ENCODE measurements around the gene PIGH.
"Not testable (repeated sequence)": the region's sequence is repeated elsewhere in the genome, so short reads cannot be mapped to it uniquely, and the experiment has no call there.

The PIGH gene

DNA sequence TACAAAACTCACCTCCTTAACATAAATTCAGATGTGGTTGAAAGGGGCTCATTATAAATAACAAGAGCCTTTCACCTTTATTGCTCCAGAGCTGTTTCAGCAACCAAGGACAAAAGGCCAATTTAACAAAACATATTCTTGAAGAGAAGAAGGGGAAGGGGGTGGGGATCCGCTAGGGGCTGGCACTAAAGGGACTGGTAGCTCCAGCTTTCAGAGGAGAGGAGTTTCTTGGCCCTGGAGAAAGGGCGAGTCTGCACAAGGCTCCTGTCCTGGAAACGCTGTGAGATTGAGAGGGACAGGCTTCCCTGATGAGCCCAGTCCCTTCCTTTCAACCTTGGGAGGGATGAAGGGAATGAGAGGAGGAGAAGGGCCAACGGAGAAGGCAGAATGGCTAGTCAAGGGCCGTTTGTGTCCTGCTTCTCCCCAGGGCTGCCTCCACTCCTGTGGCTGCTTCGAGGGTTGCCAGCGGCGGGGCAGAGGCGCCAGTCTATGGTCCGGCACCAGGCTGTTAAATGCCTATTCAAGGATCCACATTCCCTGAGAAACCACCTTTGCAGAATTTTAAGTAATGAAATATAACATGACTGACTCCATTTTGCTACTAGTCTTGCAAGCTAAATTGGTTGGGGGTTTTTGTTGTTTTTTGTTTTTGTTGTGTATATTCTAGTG is 9.7 kb upstream of the PIGH start:
- Histone ChIP-seq H3K79me2 (ENCODE audit: control insufficient read depth, insufficient read depth, low read length, unreplicated experiment) (no peaks in the 10 kb centered on the region), H3K4me3 (ENCODE audit: low read depth, low read length) (no peak overlapping the region), H2AFZ (ENCODE audit: low read length, unreplicated experiment) (no peak overlapping the region), H3K36me3 (ENCODE audit: insufficient read depth, low read length) (no peaks in the 10 kb centered on the region), H3K27ac (ENCODE audit: low read depth, low read length) (no peak overlapping the region), H3K27me3 (ENCODE audit: insufficient read depth, low read length) (0 out of 2 replicates have a peak, but pooled peaks cover 8% of the 10 kb centered on the region), H3K4me1 (ENCODE audit: control insufficient read depth, insufficient read depth, low read length, unreplicated experiment) (no peaks in the 10 kb centered on the region)

- Histone ChIP-seq H3K4me3 (ENCODE audit: low read depth, low read length) (no peak overlapping the region), H3K79me2 (ENCODE audit: control insufficient read depth, insufficient read depth, low read length, unreplicated experiment) (no peaks in the 10 kb centered on the region), H2AFZ (ENCODE audit: low read length, unreplicated experiment) (no peak overlapping the region), H3K36me3 (ENCODE audit: insufficient read depth, low read length) (no peaks in the 10 kb centered on the region), H3K27me3 (ENCODE audit: insufficient read depth, low read length) (0 out of 2 replicates have a peak, but pooled peaks cover 8% of the 10 kb centered on the region), H3K27ac (ENCODE audit: low read depth, low read length) (no peak overlapping the region), H3K4me1 (ENCODE audit: control insufficient read depth, insufficient read depth, low read length, unreplicated experiment) (no peaks in the 10 kb centered on the region)
These were observed 7.6 kb upstream of the PIGH start for GRCh38 chr14:67607646-67608045.

GRCh38 chr14:67602995-67603545 is 3.0 kb upstream of the PIGH start:
- Histone ChIP-seq H3K27me3 (ENCODE audit: insufficient read depth, low read length) (no peaks in the 10 kb centered on the region), H2AFZ (ENCODE audit: low read length, unreplicated experiment) (no peak overlapping the region), H3K36me3 (ENCODE audit: insufficient read depth, low read length) (no peaks in the 10 kb centered on the region), H3K4me1 (ENCODE audit: control insufficient read depth, insufficient read depth, low read length, unreplicated experiment) (no peaks in the 10 kb centered on the region), H3K27ac (ENCODE audit: low read depth, low read length) (no peak overlapping the region), H3K79me2 (ENCODE audit: control insufficient read depth, insufficient read depth, low read length, unreplicated experiment) (no peaks in the 10 kb centered on the region), H3K4me3 (ENCODE audit: low read depth, low read length) (no peak overlapping the region)

DNA sequence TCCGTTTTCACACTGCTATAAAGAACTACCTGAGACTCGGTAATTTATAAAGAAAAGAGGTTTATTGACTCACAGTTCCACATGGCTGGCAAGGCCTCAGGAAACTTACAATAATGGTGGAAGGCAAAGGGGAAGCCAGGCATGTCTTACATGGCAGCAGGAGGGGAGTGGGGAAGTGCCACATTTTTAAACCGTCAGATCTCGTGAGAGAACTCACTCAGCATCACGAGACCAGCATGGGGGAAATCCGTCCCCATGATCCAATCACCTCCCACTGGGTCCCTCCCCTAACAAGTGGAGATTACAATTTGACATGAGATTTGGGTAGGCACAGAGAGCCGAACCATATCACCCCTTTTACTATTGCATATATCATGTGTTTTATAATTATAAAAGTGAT is 2.0 kb upstream of the PIGH start:
- H3K79me2 ChIP-seq (ENCODE audit: control insufficient read depth, insufficient read depth, low read length, unreplicated experiment), result no peaks in the 10 kb centered on the region
- no peaks in the 10 kb centered on the region for H3K36me3 ChIP-seq (ENCODE audit: insufficient read depth, low read length)
- H3K4me1 ChIP-seq (ENCODE audit: control insufficient read depth, insufficient read depth, low read length, unreplicated experiment), result no peaks in the 10 kb centered on the region
- no peaks in the 10 kb centered on the region for H3K27me3 ChIP-seq (ENCODE audit: insufficient read depth, low read length)
- H3K4me3 ChIP-seq (ENCODE audit: low read depth, low read length), result no peak overlapping the region
- no peak overlapping the region for H2AFZ ChIP-seq (ENCODE audit: low read length, unreplicated experiment)
- H3K27ac ChIP-seq (ENCODE audit: low read depth, low read length), result no peak overlapping the region

DNA sequence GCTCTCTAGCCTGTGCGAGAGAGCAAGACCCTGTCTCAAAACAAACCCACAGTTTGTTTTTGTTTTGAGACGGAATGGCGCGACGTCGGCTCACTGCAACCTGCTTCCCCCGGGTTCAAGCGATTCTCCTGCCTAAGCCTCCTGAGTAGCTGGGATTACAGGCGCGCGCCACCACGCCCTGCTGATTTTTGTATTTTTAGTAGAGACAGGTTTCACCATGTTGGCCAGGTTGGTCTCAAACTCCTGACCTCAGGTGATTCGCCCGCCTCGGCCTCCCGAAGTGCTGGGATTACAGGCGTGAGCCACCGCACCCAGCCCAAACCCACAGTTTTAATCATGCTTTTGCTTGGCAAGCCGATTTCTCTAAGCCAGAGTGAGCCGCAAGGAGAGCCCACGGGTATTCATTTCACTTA is 500 bp upstream of the PIGH start:
- not testable (repeated sequence) for H3K79me2 ChIP-seq (ENCODE audit: control insufficient read depth, insufficient read depth, low read length, unreplicated experiment); H3K27me3 ChIP-seq (ENCODE audit: insufficient read depth, low read length); H3K36me3 ChIP-seq (ENCODE audit: insufficient read depth, low read length); H3K4me1 ChIP-seq (ENCODE audit: control insufficient read depth, insufficient read depth, low read length, unreplicated experiment)
- peak overlapping the region; percentile 97 for H3K4me3 ChIP-seq (ENCODE audit: low read depth, low read length)
- H3K27ac ChIP-seq (ENCODE audit: low read depth, low read length), result peak overlapping the region; percentile 51; the same call in 1 of the 2 replicates
- peak overlapping the region; percentile 96 for H2AFZ ChIP-seq (ENCODE audit: low read length, unreplicated experiment)

DNA sequence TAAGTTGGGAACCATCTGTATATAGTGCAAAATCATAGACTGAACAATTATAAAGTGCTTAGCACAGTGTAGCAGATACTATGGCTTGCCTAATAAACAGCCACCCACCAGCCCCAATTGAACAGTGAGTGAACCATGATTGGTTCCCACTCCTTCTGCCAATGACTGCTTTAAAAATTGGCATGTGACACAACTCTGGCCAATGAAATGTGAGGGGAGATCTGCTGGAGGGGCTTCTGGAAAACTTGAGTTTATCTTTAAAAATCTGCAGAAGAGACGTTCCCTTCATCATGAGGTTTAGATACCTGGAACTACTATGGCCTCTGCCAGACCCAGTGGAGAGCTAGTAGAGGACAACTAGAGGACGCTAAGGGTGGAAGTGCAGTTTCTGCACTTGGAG is 4.7 kb downstream of the PIGH start:
- Histone ChIP-seq H3K36me3 (ENCODE audit: insufficient read depth, low read length) (no peaks in the 10 kb centered on the region), H3K27ac (ENCODE audit: low read depth, low read length) (no peak overlapping the region), H3K4me3 (ENCODE audit: low read depth, low read length) (no peak overlapping the region), H3K27me3 (ENCODE audit: insufficient read depth, low read length) (no peaks in the 10 kb centered on the region), H3K79me2 (ENCODE audit: control insufficient read depth, insufficient read depth, low read length, unreplicated experiment) (no peaks in the 10 kb centered on the region), H3K4me1 (ENCODE audit: control insufficient read depth, insufficient read depth, low read length, unreplicated experiment) (no peaks in the 10 kb centered on the region), H2AFZ (ENCODE audit: low read length, unreplicated experiment) (no peak overlapping the region)

GRCh38 chr14:67593650-67594049 is 6.4 kb downstream of the PIGH start:
- not testable (repeated sequence) for H3K4me1 ChIP-seq (ENCODE audit: control insufficient read depth, insufficient read depth, low read length, unreplicated experiment)

DNA sequence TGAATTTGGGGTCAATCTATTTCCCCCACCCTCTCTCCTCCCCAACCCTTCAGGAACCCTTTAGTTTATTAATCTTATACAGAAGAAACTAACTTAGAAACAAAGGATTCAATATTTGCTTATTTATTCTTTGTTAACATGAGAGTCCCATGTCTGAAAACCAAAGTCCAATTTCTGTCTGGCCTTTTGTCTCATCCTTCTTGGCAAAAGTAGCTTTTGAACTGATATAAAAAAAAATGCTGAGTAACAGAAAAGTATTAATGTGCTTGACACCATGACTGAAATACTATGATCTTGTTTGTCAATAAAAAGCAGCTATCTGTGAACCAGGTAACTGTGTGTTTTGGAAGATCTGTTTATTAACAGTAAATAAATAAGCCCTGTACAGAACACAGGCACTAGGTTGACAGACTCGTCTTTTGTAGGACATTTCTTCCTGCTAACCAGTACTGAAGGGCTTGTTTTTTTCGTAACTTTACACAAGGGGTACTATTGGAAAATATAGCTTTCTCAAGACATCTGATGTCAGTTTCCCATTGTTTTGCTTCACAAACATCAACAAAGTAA is 10.8 kb downstream of the PIGH start:
- Histone ChIP-seq H3K79me2 (ENCODE audit: control insufficient read depth, insufficient read depth, low read length, unreplicated experiment) (no peaks in the 10 kb centered on the region), H3K27ac (ENCODE audit: low read depth, low read length) (no peak overlapping the region), H3K4me1 (ENCODE audit: control insufficient read depth, insufficient read depth, low read length, unreplicated experiment) (no peaks in the 10 kb centered on the region), H3K36me3 (ENCODE audit: insufficient read depth, low read length) (no peaks in the 10 kb centered on the region), H3K4me3 (ENCODE audit: low read depth, low read length) (no peak overlapping the region), H3K27me3 (ENCODE audit: insufficient read depth, low read length) (no peaks in the 10 kb centered on the region), H2AFZ (ENCODE audit: low read length, unreplicated experiment) (no peak overlapping the region)

More at GRCh38 chr14:67593650-67594049, 6.4 kb downstream of the PIGH start:
- H3K79me2 ChIP-seq (ENCODE audit: control insufficient read depth, insufficient read depth, low read length, unreplicated experiment); H2AFZ ChIP-seq (ENCODE audit: low read length, unreplicated experiment); H3K4me3 ChIP-seq (ENCODE audit: low read depth, low read length); H3K27me3 ChIP-seq (ENCODE audit: insufficient read depth, low read length); H3K36me3 ChIP-seq (ENCODE audit: insufficient read depth, low read length); H3K27ac ChIP-seq (ENCODE audit: low read depth, low read length): not testable (repeated sequence)

GRCh38 chr14:67586369-67586768 is 13.7 kb downstream of the PIGH start:
- Histone ChIP-seq H3K4me1 (ENCODE audit: control insufficient read depth, insufficient read depth, low read length, unreplicated experiment) (no peaks in the 10 kb centered on the region), H3K4me3 (ENCODE audit: low read depth, low read length) (no peak overlapping the region), H2AFZ (ENCODE audit: low read length, unreplicated experiment) (no peak overlapping the region), H3K27me3 (ENCODE audit: insufficient read depth, low read length) (no peaks in the 10 kb centered on the region), H3K36me3 (ENCODE audit: insufficient read depth, low read length) (no peaks in the 10 kb centered on the region), H3K27ac (ENCODE audit: low read depth, low read length) (no peak overlapping the region), H3K79me2 (ENCODE audit: control insufficient read depth, insufficient read depth, low read length, unreplicated experiment) (no peaks in the 10 kb centered on the region)

GRCh38 chr14:67584978-67585377 is 15.1 kb downstream of the PIGH start:
- Histone ChIP-seq H3K36me3 (ENCODE audit: insufficient read depth, low read length) (no peaks in the 10 kb centered on the region), H2AFZ (ENCODE audit: low read length, unreplicated experiment) (no peak overlapping the region), H3K79me2 (ENCODE audit: control insufficient read depth, insufficient read depth, low read length, unreplicated experiment) (no peaks in the 10 kb centered on the region), H3K27ac (ENCODE audit: low read depth, low read length) (no peak overlapping the region), H3K4me3 (ENCODE audit: low read depth, low read length) (no peak overlapping the region), H3K27me3 (ENCODE audit: insufficient read depth, low read length) (no peaks in the 10 kb centered on the region), H3K4me1 (ENCODE audit: control insufficient read depth, insufficient read depth, low read length, unreplicated experiment) (no peaks in the 10 kb centered on the region)
